ENCODE results near the gene DDX17. TPM values are rescaled to one million over a fixed set of nuclear protein-coding genes. Genes with fewer than 3 reads are reported as not detected.

DDX17 gene
- total and polyA plus RNA-seq, 9 of the 15 experiments (the other 6 are each of a cell fraction or from before 2014, with no cell fraction given), result 17.6 to 421 (median 189) TPM

DNA sequence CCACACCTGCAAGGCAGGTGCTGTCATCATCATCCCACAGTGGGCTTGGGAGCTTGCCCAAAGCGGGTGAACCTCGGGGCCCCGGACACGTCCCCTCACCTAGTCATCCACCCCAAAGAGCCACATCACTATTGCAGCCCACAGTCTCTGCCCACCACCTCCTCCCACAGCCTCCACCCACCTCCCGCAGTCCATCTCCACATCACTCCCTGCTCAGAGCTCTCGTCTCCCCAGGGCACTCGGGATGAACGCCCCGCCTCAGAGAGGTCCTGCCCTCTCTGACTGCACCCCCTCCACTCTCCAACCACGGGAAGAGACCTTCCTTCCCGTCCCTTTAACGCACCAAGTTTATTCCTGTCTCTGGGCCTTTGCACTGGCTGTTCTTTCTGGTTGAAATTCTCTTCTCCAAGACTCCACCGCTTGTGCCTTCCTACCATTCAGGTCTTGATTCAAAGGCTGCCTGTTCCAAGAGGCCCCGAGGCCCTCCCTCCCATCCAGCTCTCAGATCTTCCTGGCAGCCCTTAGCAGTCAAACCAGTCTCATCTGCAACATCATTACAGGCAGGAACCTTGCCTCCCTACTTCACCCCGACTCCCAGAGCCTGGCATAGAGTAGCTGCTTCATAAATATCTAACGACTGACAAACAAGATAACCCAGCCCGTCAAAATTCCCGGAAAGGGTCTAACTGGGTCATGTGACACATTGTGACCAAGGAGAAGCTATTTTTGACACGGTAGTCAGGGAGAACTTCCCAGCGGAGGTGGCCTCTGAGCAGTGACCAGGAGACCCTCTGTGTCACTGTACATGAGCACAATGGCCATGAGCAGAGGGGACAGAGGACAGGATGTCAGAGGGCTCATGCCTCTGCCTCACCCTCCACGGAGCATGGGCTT, 62.2 kb downstream of the DDX17 start (continued):
- TF ChIP-seq, protein P1, sequence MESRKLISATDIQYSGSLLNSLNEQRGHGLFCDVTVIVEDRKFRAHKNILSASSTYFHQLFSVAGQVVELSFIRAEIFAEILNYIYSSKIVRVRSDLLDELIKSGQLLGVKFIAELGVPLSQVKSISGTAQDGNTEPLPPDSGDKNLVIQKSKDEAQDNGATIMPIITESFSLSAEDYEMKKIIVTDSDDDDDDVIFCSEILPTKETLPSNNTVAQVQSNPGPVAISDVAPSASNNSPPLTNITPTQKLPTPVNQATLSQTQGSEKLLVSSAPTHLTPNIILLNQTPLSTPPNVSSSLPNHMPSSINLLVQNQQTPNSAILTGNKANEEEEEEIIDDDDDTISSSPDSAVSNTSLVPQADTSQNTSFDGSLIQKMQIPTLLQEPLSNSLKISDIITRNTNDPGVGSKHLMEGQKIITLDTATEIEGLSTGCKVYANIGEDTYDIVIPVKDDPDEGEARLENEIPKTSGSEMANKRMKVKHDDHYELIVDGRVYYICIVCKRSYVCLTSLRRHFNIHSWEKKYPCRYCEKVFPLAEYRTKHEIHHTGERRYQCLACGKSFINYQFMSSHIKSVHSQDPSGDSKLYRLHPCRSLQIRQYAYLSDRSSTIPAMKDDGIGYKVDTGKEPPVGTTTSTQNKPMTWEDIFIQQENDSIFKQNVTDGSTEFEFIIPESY (CRISPR knock-in tag; IDR thresholded peaks at IDR 0.05), result no peak
- peak; percentile 49; the same call in 1 of the 2 replicates for TF ChIP-seq MEF2D (tag; conservative IDR thresholded peaks at IDR 0.05; ENCODE audit: low read depth)
- no peak for TF ChIP-seq PML (IDR thresholded peaks at IDR 0.05; ENCODE audit: low read length)
- TF ChIP-seq SRSF3 (IDR thresholded peaks at IDR 0.05; ENCODE audit: insufficient read depth, low read length), result no peak
- TF ChIP-seq EWSR1 (IDR thresholded peaks at IDR 0.05; ENCODE audit: borderline replicate concordance, low read depth, partially characterized antibody), result no peak
- no peak for TF ChIP-seq NBN (IDR thresholded peaks at IDR 0.05; ENCODE audit: low read depth)
- no peak for TF ChIP-seq KDM5B (IDR thresholded peaks at IDR 0.05; ENCODE audit: insufficient replicate concordance, low read depth, low read length)
- TF ChIP-seq SNRNP70 (optimal IDR thresholded peaks at IDR 0.05; ENCODE audit: low read depth, low read length), result no peak
- TF ChIP-seq RBM39 (optimal IDR thresholded peaks at IDR 0.05; ENCODE audit: low read depth, low read length), result no peak
- 0 out of 2 replicates have a peak, but pooled peaks have one; percentile 19 for TF ChIP-seq BCOR (IDR thresholded peaks at IDR 0.05)
- TF ChIP-seq, protein P2, sequence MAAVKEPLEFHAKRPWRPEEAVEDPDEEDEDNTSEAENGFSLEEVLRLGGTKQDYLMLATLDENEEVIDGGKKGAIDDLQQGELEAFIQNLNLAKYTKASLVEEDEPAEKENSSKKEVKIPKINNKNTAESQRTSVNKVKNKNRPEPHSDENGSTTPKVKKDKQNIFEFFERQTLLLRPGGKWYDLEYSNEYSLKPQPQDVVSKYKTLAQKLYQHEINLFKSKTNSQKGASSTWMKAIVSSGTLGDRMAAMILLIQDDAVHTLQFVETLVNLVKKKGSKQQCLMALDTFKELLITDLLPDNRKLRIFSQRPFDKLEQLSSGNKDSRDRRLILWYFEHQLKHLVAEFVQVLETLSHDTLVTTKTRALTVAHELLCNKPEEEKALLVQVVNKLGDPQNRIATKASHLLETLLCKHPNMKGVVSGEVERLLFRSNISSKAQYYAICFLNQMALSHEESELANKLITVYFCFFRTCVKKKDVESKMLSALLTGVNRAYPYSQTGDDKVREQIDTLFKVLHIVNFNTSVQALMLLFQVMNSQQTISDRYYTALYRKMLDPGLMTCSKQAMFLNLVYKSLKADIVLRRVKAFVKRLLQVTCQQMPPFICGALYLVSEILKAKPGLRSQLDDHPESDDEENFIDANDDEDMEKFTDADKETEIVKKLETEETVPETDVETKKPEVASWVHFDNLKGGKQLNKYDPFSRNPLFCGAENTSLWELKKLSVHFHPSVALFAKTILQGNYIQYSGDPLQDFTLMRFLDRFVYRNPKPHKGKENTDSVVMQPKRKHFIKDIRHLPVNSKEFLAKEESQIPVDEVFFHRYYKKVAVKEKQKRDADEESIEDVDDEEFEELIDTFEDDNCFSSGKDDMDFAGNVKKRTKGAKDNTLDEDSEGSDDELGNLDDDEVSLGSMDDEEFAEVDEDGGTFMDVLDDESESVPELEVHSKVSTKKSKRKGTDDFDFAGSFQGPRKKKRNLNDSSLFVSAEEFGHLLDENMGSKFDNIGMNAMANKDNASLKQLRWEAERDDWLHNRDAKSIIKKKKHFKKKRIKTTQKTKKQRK (IDR thresholded peaks at IDR 0.05; ENCODE audit: borderline replicate concordance, low read depth, low read length), result no peak
- TF ChIP-seq, protein P3, sequence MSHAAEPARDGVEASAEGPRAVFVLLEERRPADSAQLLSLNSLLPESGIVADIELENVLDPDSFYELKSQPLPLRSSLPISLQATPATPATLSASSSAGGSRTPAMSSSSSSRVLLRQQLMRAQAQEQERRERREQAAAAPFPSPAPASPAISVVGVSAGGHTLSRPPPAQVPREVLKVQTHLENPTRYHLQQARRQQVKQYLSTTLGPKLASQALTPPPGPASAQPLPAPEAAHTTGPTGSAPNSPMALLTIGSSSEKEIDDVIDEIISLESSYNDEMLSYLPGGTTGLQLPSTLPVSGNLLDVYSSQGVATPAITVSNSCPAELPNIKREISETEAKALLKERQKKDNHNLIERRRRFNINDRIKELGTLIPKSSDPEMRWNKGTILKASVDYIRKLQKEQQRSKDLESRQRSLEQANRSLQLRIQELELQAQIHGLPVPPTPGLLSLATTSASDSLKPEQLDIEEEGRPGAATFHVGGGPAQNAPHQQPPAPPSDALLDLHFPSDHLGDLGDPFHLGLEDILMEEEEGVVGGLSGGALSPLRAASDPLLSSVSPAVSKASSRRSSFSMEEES (CRISPR knock-in tag; IDR thresholded peaks at IDR 0.05), result peak; percentile 95
- no peak for TF ChIP-seq XRCC3 (IDR thresholded peaks at IDR 0.05)
- TF ChIP-seq JUNB (CRISPR knock-in tag; conservative IDR thresholded peaks at IDR 0.05), result no peak
- no peak for TF ChIP-seq CCNT2 (IDR thresholded peaks at IDR 0.05; ENCODE audit: borderline replicate concordance, extremely low read depth, insufficient read length, low read depth, low read length)
- TF ChIP-seq, protein P4, sequence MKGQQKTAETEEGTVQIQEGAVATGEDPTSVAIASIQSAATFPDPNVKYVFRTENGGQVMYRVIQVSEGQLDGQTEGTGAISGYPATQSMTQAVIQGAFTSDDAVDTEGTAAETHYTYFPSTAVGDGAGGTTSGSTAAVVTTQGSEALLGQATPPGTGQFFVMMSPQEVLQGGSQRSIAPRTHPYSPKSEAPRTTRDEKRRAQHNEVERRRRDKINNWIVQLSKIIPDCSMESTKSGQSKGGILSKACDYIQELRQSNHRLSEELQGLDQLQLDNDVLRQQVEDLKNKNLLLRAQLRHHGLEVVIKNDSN (CRISPR knock-in tag; IDR thresholded peaks at IDR 0.05), result peak; percentile 68
- TF ChIP-seq ZNF124 (CRISPR knock-in tag; IDR thresholded peaks at IDR 0.05), result no peak
- TF ChIP-seq EGR1 (conservative IDR thresholded peaks at IDR 0.05), result peak; percentile 50; the same call in 1 of the 2 replicates
- TF ChIP-seq CBX2 (IDR thresholded peaks at IDR 0.05; ENCODE audit: insufficient read depth, low read length, poor library complexity, severe bottlenecking), result no peak
